ENCODE data around the gene TMEM225B. TPM values are rescaled to one million over a fixed set of nuclear protein-coding genes. Genes with fewer than 3 reads are reported as not detected.

TMEM225B gene
- total and polyA plus RNA-seq, 4 donors: 0.10 to 0.28 (median 0.17) TPM; not detected in 1

- no peak for TF ChIP-seq HNF4A (conservative IDR thresholded peaks at IDR 0.05)
Measured at GRCh38 chr7:99605527-99605926, 7.5 kb downstream of the TMEM225B start (continued).

GRCh38 chr7:99606531-99606930, 8.5 kb downstream of the TMEM225B start:
- H3K27me3 ChIP-seq (ENCODE audit: control insufficient read depth in 4 of 4, insufficient read depth in 4 of 4, low read length in 3 of 4): no peaks in the 10 kb centered on the region
- DNase-seq (ENCODE audit: low spot score): no peak
- no peaks in the 10 kb centered on the region for H3K4me1 ChIP-seq (ENCODE audit: control insufficient read depth in 4 of 4, insufficient read depth in 4 of 4, low read length in 3 of 4)
- H3K9me3 ChIP-seq (ENCODE audit: control insufficient read depth in 4 of 4, low read length in 3 of 4): no peaks in the 10 kb centered on the region
- no peak overlapping the region for H3K4me3 ChIP-seq (ENCODE audit: low read depth in 1 of 3, low read length in 3 of 3)
- no peak for TF ChIP-seq YY1 (IDR thresholded peaks at IDR 0.05)
- no peak overlapping the region for H3K9ac ChIP-seq (ENCODE audit: low read depth in 1 of 2, low read length in 2 of 2)
- no peak overlapping the region for H3K27ac ChIP-seq (ENCODE audit: low read depth in 1 of 2, low read length in 2 of 2)
- WGBS: 70% methylated on average over 8 of the region's 8 CpGs
- no peaks in the 10 kb centered on the region for H3K36me3 ChIP-seq (ENCODE audit: control insufficient read depth in 4 of 4, insufficient read depth in 3 of 4, low read depth in 1 of 4, low read length in 3 of 4)

DNA sequence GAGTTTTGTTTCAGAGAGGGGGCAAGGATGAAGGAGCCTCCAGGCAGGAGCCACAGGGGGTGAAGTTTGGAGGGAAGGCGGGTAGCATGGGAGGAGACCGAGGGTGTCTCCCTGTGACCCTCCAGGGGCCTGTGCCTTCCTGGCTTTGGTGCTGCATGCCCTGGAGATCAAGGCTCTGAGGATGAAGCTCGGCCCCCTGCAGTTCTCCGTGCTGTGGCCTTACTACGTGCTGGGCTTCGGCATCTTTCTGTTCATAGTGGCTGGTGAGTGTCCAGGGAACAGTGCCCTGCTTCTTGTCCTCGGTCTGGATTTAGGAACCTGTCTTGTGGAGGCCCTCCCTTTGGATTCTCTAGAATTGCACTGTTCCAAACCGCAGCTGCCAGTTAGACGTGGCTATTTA, 9.5 kb downstream of the TMEM225B start:
- no peaks in the 10 kb centered on the region for H3K36me3 ChIP-seq (ENCODE audit: control insufficient read depth in 4 of 4, insufficient read depth in 3 of 4, low read depth in 1 of 4, low read length in 3 of 4)
- TF ChIP-seq HNF4A (conservative IDR thresholded peaks at IDR 0.05): no peak
- TF ChIP-seq EGR1 (IDR thresholded peaks at IDR 0.05; ENCODE audit: low read depth in 2 of 2): no peak
- no peak for TF ChIP-seq NR2F2 (IDR thresholded peaks at IDR 0.05)
- TF ChIP-seq, protein P1, sequence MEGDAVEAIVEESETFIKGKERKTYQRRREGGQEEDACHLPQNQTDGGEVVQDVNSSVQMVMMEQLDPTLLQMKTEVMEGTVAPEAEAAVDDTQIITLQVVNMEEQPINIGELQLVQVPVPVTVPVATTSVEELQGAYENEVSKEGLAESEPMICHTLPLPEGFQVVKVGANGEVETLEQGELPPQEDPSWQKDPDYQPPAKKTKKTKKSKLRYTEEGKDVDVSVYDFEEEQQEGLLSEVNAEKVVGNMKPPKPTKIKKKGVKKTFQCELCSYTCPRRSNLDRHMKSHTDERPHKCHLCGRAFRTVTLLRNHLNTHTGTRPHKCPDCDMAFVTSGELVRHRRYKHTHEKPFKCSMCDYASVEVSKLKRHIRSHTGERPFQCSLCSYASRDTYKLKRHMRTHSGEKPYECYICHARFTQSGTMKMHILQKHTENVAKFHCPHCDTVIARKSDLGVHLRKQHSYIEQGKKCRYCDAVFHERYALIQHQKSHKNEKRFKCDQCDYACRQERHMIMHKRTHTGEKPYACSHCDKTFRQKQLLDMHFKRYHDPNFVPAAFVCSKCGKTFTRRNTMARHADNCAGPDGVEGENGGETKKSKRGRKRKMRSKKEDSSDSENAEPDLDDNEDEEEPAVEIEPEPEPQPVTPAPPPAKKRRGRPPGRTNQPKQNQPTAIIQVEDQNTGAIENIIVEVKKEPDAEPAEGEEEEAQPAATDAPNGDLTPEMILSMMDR (IDR thresholded peaks at IDR 0.05; ENCODE audit: low read depth, low read length, missing input control): no peak
- no peak for TF ChIP-seq MAX (IDR thresholded peaks at IDR 0.05)
- no peak for DNase-seq (ENCODE audit: low spot score)
- WGBS: 83% methylated on average over 9 of the region's 9 CpGs
- no peaks in the 10 kb centered on the region for H3K9me3 ChIP-seq (ENCODE audit: control insufficient read depth in 4 of 4, low read length in 3 of 4)
- H3K4me1 ChIP-seq (ENCODE audit: control insufficient read depth in 4 of 4, insufficient read depth in 4 of 4, low read length in 3 of 4): no peaks in the 10 kb centered on the region
- H3K9ac ChIP-seq (ENCODE audit: low read depth in 1 of 2, low read length in 2 of 2): no peak overlapping the region
- no peaks in the 10 kb centered on the region for H3K27me3 ChIP-seq (ENCODE audit: control insufficient read depth in 4 of 4, insufficient read depth in 4 of 4, low read length in 3 of 4)
- no peak overlapping the region for H3K27ac ChIP-seq (ENCODE audit: low read depth in 1 of 2, low read length in 2 of 2)
- H3K4me3 ChIP-seq (ENCODE audit: low read depth in 1 of 3, low read length in 3 of 3): no peak overlapping the region

DNA sequence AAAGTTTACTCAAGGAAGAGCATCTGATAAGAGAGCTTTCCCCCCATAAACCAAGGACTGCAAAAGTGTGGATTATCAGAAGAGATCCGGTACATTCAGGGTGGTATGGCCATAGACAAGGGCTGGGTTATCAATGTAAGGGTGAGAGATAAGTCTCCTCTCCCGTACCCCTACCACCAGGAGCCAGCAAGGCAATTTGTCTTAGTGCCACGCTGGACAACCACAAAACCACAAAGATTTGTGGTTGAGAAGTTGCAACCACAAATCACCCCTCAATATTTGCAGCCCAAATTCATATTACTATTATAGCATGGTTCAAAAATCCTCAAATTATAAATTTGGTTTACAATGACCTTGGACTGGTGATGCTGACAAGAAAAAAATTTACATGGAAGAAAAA, 16.4 kb downstream of the TMEM225B start:
- H3K9ac ChIP-seq (ENCODE audit: low read depth in 1 of 2, low read length in 2 of 2): no peak overlapping the region
- H3K4me1 ChIP-seq (ENCODE audit: control insufficient read depth in 4 of 4, insufficient read depth in 4 of 4, low read length in 3 of 4): peaks cover 2 to 17% (median 8%) of the 10 kb centered on the region in 4 donors
- no peak overlapping the region for H3K27ac ChIP-seq (ENCODE audit: low read depth in 1 of 2, low read length in 2 of 2)
- DNase-seq (ENCODE audit: low spot score): no peak
- no peak overlapping the region for H3K4me3 ChIP-seq (ENCODE audit: low read depth in 1 of 3, low read length in 3 of 3)
- 86% methylated on average over 3 of the region's 3 CpGs for WGBS
- no peaks in the 10 kb centered on the region for H3K9me3 ChIP-seq (ENCODE audit: control insufficient read depth in 4 of 4, low read length in 3 of 4)
- no peaks in the 10 kb centered on the region for H3K27me3 ChIP-seq (ENCODE audit: control insufficient read depth in 4 of 4, insufficient read depth in 4 of 4, low read length in 3 of 4)
- peaks cover 0 to 11% (median 7%) of the 10 kb centered on the region in 4 donors for H3K36me3 ChIP-seq (ENCODE audit: control insufficient read depth in 4 of 4, insufficient read depth in 3 of 4, low read depth in 1 of 4, low read length in 3 of 4)
- TF ChIP-seq SP1 (IDR thresholded peaks at IDR 0.05): no peak
- no peak for TF ChIP-seq FOXA2 (IDR thresholded peaks at IDR 0.05)
- no peak for TF ChIP-seq TAF1 (conservative IDR thresholded peaks at IDR 0.05)
- TF ChIP-seq YY1 (IDR thresholded peaks at IDR 0.05): no peak
- TF ChIP-seq, protein P2, sequence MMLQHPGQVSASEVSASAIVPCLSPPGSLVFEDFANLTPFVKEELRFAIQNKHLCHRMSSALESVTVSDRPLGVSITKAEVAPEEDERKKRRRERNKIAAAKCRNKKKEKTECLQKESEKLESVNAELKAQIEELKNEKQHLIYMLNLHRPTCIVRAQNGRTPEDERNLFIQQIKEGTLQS (IDR thresholded peaks at IDR 0.05): no peak
- no peak for TF ChIP-seq MAX (IDR thresholded peaks at IDR 0.05)
- no peak for TF ChIP-seq EGR1 (IDR thresholded peaks at IDR 0.05; ENCODE audit: low read depth in 2 of 2)
- TF ChIP-seq REST (IDR thresholded peaks at IDR 0.05): no peak
- no peak for TF ChIP-seq FOXA1 (IDR thresholded peaks at IDR 0.05)
- no peak for TF ChIP-seq HNF4G (IDR thresholded peaks at IDR 0.05)
- no peak for TF ChIP-seq RAD21 (IDR thresholded peaks at IDR 0.05)
- no peak for TF ChIP-seq ZBTB33 (IDR thresholded peaks at IDR 0.05)
- TF ChIP-seq, protein P1 (IDR thresholded peaks at IDR 0.05; ENCODE audit: low read depth, low read length, missing input control): no peak
- TF ChIP-seq HNF4A (conservative IDR thresholded peaks at IDR 0.05): no peak
- TF ChIP-seq JUND (IDR thresholded peaks at IDR 0.05): no peak
